Pulmonary artery endothelial cell (primary cell): ENCODE measurements around the gene NUDT9. TPM values are rescaled to one million over a fixed set of nuclear protein-coding genes. Genes with fewer than 3 reads are reported as not detected.

Source experiments
- DNase-seq: peaks from one replicate; pipeline ENCODE4 v3.0.0-alpha.2; 2011; ENCODE audit warnings: low read depth, low spot score
- total RNA-seq: library from RNA; depleted of rRNA; stranded (reverse); fragments of >200 nt; gene quantifications from 2 replicates; pipeline ENCODE4 v1.2.3, GENCODE V29; 2014

NUDT9 gene
- total RNA-seq, 1 donor from 2014 or later: 20.0 TPM

- DNase-seq: no peak
Observed at GRCh38 chr4:87506974-87507701, 84.8 kb downstream of the NUDT9 start.

Other genes starting within 250 kb of the NUDT9 start
- 9.2 and 15.5 TPM in 2 replicates for gene KLHL8, start 202.0 kb upstream of the NUDT9 start, total RNA-seq
- 0.07 TPM in 1 of 2 replicates, not detected in the other for gene HSD17B13, start 99.7 kb upstream of the NUDT9 start, total RNA-seq
- 26.2 and 28.1 TPM in 2 replicates for gene HSD17B11, start 31.4 kb upstream of the NUDT9 start, total RNA-seq
- under 0.01 and 0.88 TPM in 2 replicates for gene SPARCL1, start 106.8 kb downstream of the NUDT9 start, total RNA-seq
- not detected in 2 replicates for gene DSPP, start 186.0 kb downstream of the NUDT9 start, total RNA-seq
- gene DMP1, start 227.7 kb downstream of the NUDT9 start, total RNA-seq: not detected in 2 replicates